GM18508 (cell line): ENCODE results near the gene TRIM22.

Experiments
- ATAC-seq: cut with Tn5 transposase; IDR thresholded peaks from one replicate; pipeline ENCODE4 v1.9.1; 2021; ENCODE audit warnings: moderate number of reproducible peaks; ENCODE audit not compliant: insufficient read depth, unreplicated experiment

Gene TRIM22

DNA sequence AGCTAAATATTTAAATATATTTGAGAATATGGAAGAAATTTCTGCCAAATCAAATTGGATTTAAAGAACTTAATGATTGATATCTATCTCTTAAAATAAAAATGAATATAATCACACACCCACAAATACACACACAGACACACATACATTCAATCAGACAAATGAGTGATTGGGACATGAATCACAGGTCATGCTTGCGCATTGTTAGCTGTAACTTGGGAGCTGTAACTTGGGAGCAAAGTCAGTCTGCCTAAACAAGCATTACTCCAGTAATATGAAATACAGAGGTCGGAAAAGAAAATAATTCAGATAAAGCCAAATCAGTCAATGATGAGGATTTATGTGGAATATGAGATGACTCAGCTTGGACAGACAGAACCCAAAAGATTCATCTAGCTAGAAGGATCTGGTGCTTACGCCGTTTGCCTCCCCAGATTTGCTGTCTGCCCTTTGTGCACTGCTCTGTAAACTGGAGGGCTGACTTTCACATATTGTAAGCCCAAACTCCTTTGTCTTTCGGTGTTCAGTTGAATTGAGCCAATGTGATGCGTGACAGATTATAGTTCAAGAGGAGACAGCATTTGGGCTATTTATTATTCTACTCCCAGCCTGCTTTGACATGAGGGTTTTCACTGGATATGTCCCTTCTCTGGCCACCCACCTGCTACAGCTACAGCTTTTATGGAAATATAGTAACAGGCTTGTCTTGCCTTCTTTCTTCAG, 48.2 kb downstream of the TRIM22 start:
- no peak for ATAC-seq

DNA sequence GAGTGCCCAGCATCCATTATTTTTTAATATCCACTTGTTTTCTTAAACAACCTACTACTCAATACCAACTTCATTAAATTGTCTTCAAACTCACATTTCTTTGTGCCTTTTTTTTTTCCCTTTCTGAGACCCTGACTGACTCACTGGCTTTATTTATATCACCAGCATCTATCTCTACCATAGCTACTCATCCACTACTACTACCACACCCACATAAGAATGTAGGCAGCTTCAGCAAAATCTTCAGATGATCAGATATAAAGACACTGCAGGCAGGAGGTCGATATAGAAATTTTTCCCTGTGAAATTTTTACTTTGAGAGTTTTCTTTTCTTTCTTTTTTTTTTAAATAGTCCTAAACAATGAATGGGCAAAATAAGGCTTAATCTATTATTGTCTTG, 48.8 kb downstream of the TRIM22 start:
- no peak for ATAC-seq

DNA sequence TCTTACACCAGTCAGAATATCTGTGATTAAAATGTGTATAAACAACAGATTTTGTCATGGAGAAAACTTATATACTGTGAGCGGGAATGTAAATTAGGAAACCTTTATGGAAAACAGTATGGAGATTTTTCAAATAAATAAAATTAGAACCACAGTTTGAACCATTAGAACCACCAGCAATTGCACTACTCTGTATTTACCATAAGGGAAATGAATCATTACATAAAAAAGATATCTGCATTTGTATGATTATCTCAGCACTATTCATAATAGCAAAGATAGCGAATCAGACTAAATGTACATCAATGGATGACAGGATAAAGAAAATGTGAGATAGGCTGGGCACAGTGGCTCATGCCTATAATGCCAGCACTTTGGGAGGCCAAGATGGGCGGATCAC, 57.0 kb downstream of the TRIM22 start:
- no peak for ATAC-seq

DNA sequence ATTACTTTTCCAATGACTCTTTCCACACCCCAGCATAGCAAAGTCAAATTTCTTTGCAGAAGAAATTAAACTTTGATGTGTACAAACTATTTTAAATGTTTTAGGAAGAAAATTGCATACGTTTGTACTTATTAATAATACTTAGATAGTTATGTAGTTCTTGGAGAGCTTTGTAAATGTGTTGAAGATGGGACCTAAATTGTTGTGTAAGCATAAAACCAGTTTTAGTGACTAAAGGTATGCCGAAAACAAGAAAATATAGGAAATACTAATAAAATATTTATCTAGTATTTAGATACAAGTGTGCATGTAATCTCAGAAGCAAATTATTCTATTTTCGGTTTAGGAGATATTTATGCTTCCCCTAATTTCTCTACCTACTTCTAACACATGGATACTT, 60.2 kb downstream of the TRIM22 start:
- no peak for ATAC-seq

DNA sequence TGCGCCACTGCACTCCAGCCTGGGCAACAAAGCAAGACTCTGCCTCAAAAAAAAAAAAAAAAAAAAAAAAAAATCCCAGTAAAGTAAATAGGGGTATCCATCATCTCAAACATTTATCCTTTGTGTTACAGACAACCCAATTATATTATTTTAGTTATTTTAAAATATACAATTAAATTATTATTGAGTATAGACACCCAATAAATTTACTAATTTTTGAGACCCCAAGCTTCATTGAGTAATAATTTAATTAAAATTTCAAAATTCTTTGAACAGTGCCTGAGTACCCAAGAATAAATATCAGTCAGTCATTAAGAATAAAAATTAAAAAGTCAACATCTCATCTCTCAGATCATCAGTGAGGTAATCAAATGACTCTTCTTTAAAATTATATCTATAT, 64.4 kb downstream of the TRIM22 start, which contains the start of gene OR52N4:
Gene OR52N4 (plus strand): TSS at position 301 of the 400 bp plus-strand sequence. CDS start 498 bp downstream, outside the sequence.
- no peak for ATAC-seq
